ENCODE measurements around the gene MCRS1. TPM values are rescaled to one million over a fixed set of nuclear protein-coding genes. Genes with fewer than 3 reads are reported as not detected.

Gene MCRS1
- total and polyA plus RNA-seq, 4 donors = 20.0 to 33.1 (median 26.1) TPM

- H3K27me3 ChIP-seq (ENCODE audit: control insufficient read depth in 4 of 4, insufficient read depth in 4 of 4, low read length in 3 of 4) = no peaks in the 10 kb centered on the region
- H3K4me1 ChIP-seq (ENCODE audit: control insufficient read depth in 4 of 4, insufficient read depth in 4 of 4, low read length in 3 of 4) = peaks cover 0 to 20% (median 9%) of the 10 kb centered on the region in 4 donors
- H3K36me3 ChIP-seq (ENCODE audit: control insufficient read depth in 4 of 4, insufficient read depth in 3 of 4, low read depth in 1 of 4, low read length in 3 of 4) = peaks cover 18 to 56% (median 41%) of the 10 kb centered on the region in 4 donors
- H3K9me3 ChIP-seq (ENCODE audit: control insufficient read depth in 4 of 4, low read length in 3 of 4) = no peaks in the 10 kb centered on the region
- H3K4me3 ChIP-seq (ENCODE audit: low read depth in 1 of 3, low read length in 3 of 3) = no peak overlapping the region
- 96% methylated on average over 13 of the region's 13 CpGs for WGBS
- no peak for DNase-seq (ENCODE audit: low spot score)
- TF ChIP-seq HNF4G (IDR thresholded peaks at IDR 0.05) (no peak), RXRA (IDR thresholded peaks at IDR 0.05) (no peak), NR2F2 (IDR thresholded peaks at IDR 0.05) (no peak), FOXA2 (IDR thresholded peaks at IDR 0.05) (no peak), YY1 (IDR thresholded peaks at IDR 0.05) (no peak), GABPA (IDR thresholded peaks at IDR 0.05 in 1 of 2, conservative IDR thresholded peaks at IDR 0.05 in 1 of 2) (no peak), FOXA1 (IDR thresholded peaks at IDR 0.05) (no peak), JUND (IDR thresholded peaks at IDR 0.05) (no peak), CTCF (IDR thresholded peaks at IDR 0.05; ENCODE audit: low read depth, low read length, missing input control) (no peak), SP1 (IDR thresholded peaks at IDR 0.05) (no peak), TAF1 (conservative IDR thresholded peaks at IDR 0.05) (no peak), RAD21 (IDR thresholded peaks at IDR 0.05) (no peak), EGR1 (IDR thresholded peaks at IDR 0.05; ENCODE audit: low read depth in 2 of 2) (no peak), HNF4A (conservative IDR thresholded peaks at IDR 0.05) (no peak)
- TF ChIP-seq, protein P1, sequence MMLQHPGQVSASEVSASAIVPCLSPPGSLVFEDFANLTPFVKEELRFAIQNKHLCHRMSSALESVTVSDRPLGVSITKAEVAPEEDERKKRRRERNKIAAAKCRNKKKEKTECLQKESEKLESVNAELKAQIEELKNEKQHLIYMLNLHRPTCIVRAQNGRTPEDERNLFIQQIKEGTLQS (IDR thresholded peaks at IDR 0.05) = no peak
- TF ChIP-seq, protein P2, sequence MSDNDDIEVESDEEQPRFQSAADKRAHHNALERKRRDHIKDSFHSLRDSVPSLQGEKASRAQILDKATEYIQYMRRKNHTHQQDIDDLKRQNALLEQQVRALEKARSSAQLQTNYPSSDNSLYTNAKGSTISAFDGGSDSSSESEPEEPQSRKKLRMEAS (IDR thresholded peaks at IDR 0.05) = no peak
- TF ChIP-seq, protein P3, sequence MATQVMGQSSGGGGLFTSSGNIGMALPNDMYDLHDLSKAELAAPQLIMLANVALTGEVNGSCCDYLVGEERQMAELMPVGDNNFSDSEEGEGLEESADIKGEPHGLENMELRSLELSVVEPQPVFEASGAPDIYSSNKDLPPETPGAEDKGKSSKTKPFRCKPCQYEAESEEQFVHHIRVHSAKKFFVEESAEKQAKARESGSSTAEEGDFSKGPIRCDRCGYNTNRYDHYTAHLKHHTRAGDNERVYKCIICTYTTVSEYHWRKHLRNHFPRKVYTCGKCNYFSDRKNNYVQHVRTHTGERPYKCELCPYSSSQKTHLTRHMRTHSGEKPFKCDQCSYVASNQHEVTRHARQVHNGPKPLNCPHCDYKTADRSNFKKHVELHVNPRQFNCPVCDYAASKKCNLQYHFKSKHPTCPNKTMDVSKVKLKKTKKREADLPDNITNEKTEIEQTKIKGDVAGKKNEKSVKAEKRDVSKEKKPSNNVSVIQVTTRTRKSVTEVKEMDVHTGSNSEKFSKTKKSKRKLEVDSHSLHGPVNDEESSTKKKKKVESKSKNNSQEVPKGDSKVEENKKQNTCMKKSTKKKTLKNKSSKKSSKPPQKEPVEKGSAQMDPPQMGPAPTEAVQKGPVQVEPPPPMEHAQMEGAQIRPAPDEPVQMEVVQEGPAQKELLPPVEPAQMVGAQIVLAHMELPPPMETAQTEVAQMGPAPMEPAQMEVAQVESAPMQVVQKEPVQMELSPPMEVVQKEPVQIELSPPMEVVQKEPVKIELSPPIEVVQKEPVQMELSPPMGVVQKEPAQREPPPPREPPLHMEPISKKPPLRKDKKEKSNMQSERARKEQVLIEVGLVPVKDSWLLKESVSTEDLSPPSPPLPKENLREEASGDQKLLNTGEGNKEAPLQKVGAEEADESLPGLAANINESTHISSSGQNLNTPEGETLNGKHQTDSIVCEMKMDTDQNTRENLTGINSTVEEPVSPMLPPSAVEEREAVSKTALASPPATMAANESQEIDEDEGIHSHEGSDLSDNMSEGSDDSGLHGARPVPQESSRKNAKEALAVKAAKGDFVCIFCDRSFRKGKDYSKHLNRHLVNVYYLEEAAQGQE (IDR thresholded peaks at IDR 0.05) = no peak
- H3K9ac ChIP-seq (ENCODE audit: low read depth in 1 of 2, low read length in 2 of 2) = no peak overlapping the region
- no peak overlapping the region for H3K27ac ChIP-seq (ENCODE audit: low read depth in 1 of 2, low read length in 2 of 2)
These were observed 9.4 kb downstream of the MCRS1 start for GRCh38 chr12:49558526-49558925.

GRCh38 chr12:49557917-49558215, 10.1 kb downstream of the MCRS1 start:
- Histone ChIP-seq H3K36me3 (ENCODE audit: control insufficient read depth in 4 of 4, insufficient read depth in 3 of 4, low read depth in 1 of 4, low read length in 3 of 4) (peaks cover 14 to 49% (median 34%) of the 10 kb centered on the region in 4 donors), H3K4me1 (ENCODE audit: control insufficient read depth in 4 of 4, insufficient read depth in 4 of 4, low read length in 3 of 4) (peaks cover 0 to 20% (median 9%) of the 10 kb centered on the region in 4 donors), H3K9ac (ENCODE audit: low read depth in 1 of 2, low read length in 2 of 2) (no peak overlapping the region), H3K27me3 (ENCODE audit: control insufficient read depth in 4 of 4, insufficient read depth in 4 of 4, low read length in 3 of 4) (no peaks in the 10 kb centered on the region), H3K9me3 (ENCODE audit: control insufficient read depth in 4 of 4, low read length in 3 of 4) (no peaks in the 10 kb centered on the region), H3K27ac (ENCODE audit: low read depth in 1 of 2, low read length in 2 of 2) (no peak overlapping the region), H3K4me3 (ENCODE audit: low read depth in 1 of 3, low read length in 3 of 3) (no peak overlapping the region)
- WGBS = 86% methylated on average over 7 of the region's 7 CpGs
- TF ChIP-seq YY1 (IDR thresholded peaks at IDR 0.05) (no peak), CTCF (IDR thresholded peaks at IDR 0.05; ENCODE audit: low read depth, low read length, missing input control) (no peak), JUND (IDR thresholded peaks at IDR 0.05) (no peak), NR2F2 (IDR thresholded peaks at IDR 0.05) (no peak), TAF1 (conservative IDR thresholded peaks at IDR 0.05) (no peak), RXRA (IDR thresholded peaks at IDR 0.05) (no peak), HNF4G (IDR thresholded peaks at IDR 0.05) (no peak)
- DNase-seq (ENCODE audit: low spot score) = no peak
